ENCODE data around the gene ORC1. TPM values are rescaled to one million over a fixed set of nuclear protein-coding genes. Genes with fewer than 3 reads are reported as not detected.
A peak's percentile ranks its signal among the peaks of the same experiment; 100 is the strongest.

ORC1 gene
- 1 to 10 TPM; 5.9 to 7.7 (median 6.6) TPM for polyA plus RNA-seq (ENCODE audit: insufficient read length in 4 of 4)

DNA sequence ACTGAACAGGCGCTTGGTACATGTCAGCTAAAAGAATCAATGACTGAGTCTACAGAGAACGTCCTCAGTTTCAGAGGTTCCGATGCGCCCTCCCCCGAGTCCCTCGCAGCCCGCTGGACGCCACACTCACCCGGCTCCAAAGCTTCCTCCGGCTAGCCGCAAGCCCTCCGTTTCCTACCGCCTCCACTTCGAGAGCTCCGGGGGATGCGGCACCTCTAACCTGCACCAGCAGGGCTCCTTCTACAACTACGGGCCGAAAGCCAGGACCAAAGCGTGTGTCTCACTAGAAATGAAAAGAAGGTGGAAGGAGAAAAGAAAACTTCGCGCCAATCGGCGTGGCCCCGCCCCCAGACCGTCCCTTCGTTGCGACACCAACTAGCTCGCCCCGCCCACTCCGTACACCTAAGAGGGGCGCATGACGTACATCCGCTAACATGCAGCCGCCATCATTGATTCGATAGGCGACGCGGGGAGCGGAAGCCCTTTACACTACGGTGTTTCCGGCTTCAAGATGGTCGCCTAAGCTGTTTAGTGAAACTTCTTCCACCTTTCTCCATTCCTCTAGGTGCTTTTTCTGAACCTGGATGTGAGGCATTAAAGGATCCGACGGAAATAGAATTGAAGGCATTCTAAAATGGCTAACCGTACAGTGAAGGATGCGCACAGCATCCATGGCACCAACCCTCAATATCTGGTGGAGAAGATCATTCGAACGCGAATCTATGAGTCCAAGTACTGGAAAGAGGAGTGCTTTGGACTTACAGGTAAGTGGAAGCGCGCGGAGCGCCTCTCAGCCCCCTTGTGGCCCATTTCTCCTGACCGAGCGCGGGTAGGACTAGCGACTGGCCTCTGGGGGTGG is at the start of gene ORC1, which contains the start of gene PRPF38A:
ORC1 (minus strand) TSS at position 308 of the 859 bp plus-strand sequence. CDS start 2,200 bp downstream, outside the sequence.
PRPF38A (plus strand) TSS at position 487 of the 859 bp plus-strand sequence; CDS start at position 635, 148 bp downstream.
- DNase-seq (ENCODE audit: low read depth in 4 of 4, low spot score in 2 of 4) = peak; percentile 86 to 97 (median 90)

DNA sequence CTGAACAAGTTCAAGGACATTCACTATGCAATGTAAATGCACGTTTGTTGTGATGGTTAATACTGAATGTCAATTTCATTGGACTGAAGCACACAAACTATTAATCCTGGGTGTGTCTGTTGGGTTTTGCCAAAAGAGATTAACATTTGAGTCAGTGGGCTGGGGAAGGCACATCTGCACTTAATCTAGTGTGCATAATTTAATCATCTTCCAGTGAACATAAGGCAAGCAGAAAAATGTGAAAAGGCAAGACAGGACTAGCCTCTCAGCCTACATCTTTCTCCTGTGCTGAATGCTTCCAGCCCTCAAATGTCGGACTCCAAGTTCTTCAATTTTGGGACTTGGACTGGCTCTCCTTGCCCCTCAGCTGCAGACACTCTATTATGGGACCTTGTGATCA is 40.2 kb upstream of the ORC1 start:
- no peak for DNase-seq (ENCODE audit: low read depth in 4 of 4, low spot score in 2 of 4)

DNA sequence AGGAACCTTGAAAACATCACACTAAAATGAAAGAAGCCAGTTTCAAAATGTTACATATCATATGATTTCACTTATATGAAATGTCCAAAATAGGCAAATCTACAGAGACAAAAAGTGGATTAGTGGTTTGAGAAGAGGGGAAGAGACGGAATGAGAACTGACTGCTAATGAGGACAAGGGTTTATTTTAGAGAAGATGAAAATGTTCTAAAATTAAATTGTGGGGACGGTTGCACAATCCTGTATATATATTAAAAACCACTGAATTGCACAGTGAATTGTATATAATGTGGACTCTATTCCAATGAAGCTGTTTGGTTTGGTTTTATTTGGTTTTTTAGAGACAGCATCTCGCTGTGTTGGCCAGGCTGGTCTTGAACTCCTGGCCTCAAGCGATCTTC is 35.8 kb upstream of the ORC1 start:
- DNase-seq (ENCODE audit: low read depth in 4 of 4, low spot score in 2 of 4) = no peak

DNA sequence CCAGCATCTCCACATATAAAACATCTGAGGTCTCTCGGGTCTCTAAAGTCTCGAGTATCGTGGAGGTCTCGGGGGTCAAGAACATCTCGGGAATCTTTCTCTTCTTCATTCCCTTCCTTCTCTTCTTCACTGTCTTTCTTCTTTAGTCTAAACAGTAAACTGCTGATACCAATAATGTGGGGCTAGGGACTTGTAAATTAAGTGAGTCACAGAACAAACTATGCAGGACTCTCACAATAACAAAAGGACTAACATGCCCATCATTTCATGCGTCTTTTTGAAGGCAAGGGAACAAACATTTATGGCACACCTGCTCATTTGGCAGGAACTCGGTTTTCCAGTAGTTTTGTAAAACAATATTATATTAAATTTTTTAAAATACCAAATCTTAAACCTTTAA is 32.6 kb upstream of the ORC1 start:
- no peak for DNase-seq (ENCODE audit: low read depth in 4 of 4, low spot score in 2 of 4)

DNA sequence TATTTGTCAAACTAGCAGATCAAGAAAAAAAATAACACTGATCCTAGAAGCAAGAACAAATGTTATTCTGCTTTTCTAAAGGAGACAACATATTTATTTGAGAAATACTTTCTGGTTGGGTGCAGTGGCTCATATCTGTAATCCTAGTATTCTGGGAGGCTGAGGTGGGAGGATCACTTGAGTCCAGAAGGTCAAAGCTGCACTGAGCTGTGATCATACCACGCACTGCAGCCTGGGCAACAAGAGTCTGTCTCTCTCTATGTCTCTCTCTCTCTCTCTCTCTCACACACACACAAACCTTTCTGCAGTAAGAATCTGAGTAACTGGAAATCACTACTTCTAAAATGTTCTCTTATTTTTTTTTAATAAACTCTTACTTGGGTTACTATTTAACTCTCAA is 31.4 kb upstream of the ORC1 start:
- DNase-seq (ENCODE audit: low read depth in 4 of 4, low spot score in 2 of 4) = no peak

DNA sequence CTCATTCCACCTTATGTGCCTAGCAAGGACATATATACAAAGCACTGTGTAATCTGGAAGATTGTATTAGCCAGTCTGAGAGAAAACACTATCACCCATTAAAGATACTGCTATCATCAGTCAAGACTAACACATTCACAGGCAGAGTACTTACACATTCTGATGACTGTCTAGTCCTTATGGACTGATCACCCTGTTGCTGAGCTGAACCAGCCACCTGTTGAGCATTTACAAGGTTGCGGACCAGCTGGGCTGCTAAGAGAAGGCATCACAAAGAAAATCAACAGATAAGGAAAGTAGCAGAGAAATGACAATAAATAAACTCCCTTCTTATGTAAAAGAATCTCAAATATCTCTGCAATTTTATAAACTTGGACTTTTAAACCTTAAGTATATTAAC is 31.0 kb upstream of the ORC1 start:
- DNase-seq (ENCODE audit: low read depth in 4 of 4, low spot score in 2 of 4) = no peak

DNA sequence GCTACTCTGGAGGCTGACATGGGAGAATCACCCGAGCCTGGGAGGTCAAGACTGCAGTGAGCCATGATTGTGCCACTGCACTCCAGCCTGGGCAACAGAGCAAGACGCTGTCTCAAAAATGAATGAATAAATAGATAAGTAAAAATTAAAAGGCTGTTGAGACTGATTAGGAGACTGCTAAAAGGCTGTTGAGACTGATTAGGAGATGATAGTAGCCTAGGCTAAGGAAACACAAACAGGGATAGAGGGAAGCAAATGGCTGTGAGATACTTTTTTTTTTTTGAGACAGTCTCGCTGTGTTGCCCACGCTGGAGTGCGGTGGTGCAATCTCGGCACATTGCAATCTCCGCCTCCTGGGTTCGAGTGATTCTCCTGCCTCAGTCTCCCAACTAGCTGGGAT is 28.6 kb upstream of the ORC1 start:
- no peak for DNase-seq (ENCODE audit: low read depth in 4 of 4, low spot score in 2 of 4)

DNA sequence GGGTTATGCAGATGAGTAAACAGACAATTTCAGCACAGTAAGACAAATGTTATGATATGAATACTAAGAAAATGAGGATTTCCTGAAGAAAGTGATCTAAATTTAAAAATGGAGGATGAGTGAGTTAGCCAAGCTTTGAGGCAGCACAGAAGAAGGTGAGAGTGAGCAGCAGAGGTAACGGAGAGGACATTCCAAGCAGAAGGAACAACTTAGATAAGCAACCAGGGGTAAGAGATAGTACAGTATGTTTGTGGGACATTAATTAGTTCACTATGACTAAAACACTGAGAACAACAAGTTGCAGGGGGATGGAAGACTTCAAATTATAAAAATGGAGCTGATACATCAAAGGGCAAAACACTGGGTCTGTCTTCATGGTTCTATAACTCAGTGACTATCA is 22.9 kb upstream of the ORC1 start:
- DNase-seq (ENCODE audit: low read depth in 4 of 4, low spot score in 2 of 4) = no peak

DNA sequence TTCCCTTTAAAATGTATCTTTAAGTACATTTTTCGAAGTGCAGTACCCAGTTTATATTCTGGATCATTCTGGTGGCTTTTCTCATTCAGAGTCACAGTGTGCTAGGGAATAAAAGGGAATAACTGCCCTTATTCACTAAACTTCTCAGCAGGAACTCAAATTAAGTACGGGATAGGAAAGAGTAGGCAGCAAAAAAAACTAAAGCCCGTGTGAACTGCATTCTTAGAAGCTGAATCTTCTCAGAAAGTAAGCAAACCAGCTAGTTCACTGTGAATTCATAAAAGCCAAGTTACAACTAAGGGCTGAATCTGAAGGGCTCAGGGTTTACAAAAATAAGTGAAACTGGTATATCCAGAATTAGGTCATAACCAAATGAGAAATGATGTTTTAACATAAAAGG is 22.1 kb upstream of the ORC1 start:
- no peak for DNase-seq (ENCODE audit: low read depth in 4 of 4, low spot score in 2 of 4)

DNA sequence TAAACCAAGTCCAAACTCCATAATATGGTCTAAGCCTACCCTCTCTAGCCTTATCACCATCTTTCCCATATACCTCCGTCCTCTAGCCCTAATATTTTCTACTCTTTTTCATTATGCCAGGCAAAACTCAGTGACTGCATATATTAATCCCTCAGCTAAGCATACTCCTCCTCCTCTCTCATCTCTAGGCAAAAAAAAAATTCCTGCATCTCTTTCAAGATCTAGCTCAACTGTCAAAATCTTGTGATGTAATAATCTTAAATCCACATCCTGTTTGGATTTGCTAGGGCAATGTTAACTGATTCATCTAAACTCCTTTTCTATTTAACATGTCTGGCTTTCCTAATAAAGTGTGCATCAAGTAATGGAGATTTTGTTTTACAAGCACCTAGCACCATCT is 20.6 kb upstream of the ORC1 start:
- no peak for DNase-seq (ENCODE audit: low read depth in 4 of 4, low spot score in 2 of 4)

DNA sequence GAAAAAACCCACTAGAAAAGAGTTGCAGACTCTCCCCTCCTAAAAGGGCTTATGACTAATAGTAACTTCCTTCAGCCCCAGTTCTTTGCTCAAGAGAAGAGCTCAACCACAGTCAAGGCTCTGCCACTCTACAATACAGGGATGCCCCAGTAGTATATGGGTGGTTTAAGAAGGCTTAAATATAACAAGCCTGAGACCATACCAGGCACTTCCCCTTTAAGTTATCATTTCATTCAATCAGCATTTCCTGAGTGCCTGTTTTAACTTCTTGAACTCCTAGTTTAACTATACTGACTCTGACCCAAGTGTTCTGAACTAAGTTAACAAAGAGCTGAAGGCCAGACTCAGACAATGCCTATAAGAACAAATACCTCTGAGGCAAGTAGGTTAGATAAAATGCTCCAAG is 20.0 kb upstream of the ORC1 start:
- DNase-seq (ENCODE audit: low read depth in 4 of 4, low spot score in 2 of 4) = no peak

DNA sequence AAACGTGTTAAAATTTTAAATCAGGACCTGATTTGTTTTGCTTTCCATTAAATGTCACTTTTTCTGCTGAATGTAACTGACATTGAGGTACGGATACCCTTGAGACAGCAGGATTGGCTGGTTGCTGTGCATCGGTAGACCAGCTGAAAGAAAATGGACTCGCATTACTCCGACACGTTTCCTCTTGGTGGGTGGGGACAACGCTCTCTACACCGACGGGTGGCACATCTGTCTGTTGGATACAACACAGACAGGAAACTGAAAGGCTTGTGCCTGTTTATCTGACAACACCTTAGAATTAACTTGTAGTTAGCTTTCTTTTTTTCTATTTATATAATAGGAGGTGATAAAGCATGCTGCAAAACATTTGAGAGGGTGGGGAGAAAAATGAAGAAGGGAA is 19.5 kb upstream of the ORC1 start:
- DNase-seq (ENCODE audit: low read depth in 4 of 4, low spot score in 2 of 4) = no peak

DNA sequence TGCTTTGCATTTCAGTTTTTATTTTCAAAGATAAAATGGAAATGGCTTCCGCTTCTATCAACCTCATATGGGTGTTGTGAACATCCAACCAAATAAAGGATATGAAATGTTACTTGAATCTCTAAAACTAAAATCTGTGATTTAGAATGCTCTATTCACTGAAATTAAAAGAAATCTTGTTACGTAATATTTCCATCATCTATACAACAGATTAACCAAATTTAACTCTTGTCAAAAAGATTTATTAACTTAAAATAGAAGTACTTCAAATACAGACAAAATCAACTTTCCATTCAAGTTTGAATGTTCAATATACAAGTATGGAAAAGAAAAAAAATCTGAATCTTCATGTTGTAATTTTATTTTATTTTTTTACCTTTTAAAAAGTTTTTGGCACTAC is 18.8 kb upstream of the ORC1 start:
- DNase-seq (ENCODE audit: low read depth in 4 of 4, low spot score in 2 of 4) = no peak

DNA sequence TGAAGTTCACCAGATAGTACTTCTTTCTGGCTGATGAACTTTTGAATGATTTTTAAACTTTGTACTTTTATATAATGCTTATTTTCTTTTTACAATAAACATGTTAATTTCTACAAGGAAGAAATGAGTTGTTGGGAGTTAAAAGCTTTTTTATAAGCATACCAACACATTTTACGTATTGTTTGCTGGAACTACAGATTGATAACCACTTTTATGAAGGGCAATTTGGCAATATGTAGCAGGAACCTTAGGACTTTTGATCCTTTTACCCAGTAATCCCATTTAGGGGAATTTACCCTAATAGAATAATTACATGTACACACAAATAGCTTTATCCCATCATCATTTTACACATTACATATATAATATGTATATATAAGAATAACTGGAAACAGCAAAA is 16.5 kb upstream of the ORC1 start:
- no peak for DNase-seq (ENCODE audit: low read depth in 4 of 4, low spot score in 2 of 4)

DNA sequence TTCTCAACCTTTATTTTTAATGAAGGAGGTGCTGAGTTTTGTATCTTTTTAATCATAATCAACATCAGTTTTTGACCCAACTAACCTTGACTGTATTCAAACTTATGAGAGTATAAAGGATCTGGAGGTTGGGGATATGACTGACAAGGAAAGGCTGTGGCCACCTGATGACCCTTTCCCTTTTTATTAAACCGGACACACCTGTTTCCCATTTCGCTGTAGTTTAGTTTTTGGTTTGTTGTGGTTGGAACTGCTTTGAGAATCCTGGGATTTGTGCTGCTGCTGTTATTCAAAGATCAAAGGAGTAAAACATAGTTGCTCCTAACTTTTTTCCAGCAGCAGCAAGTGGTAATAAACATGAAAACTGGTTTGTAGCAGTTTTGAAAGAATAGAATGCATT is 12.6 kb upstream of the ORC1 start:
- DNase-seq (ENCODE audit: low read depth in 4 of 4, low spot score in 2 of 4) = no peak

DNA sequence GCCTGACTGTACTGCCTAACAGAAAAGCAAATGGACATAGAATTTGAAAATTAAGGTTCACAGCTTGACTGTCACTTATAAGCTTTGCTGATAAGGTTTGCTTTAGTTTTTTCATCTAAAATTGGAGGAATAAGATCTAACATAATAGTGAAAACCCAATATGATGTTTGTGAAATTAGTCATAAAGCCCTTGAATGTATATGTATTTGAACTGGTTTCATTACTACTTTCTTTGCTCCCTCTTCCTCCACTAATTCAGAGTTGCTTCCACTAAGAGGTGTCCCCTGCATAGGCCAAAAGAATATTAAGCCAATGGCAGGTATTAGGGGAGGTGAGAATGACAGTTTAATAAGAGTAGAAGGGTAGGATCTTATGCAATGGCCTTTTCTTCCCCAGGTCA is 10.7 kb upstream of the ORC1 start:
- DNase-seq (ENCODE audit: low read depth in 4 of 4, low spot score in 2 of 4) = no peak

DNA sequence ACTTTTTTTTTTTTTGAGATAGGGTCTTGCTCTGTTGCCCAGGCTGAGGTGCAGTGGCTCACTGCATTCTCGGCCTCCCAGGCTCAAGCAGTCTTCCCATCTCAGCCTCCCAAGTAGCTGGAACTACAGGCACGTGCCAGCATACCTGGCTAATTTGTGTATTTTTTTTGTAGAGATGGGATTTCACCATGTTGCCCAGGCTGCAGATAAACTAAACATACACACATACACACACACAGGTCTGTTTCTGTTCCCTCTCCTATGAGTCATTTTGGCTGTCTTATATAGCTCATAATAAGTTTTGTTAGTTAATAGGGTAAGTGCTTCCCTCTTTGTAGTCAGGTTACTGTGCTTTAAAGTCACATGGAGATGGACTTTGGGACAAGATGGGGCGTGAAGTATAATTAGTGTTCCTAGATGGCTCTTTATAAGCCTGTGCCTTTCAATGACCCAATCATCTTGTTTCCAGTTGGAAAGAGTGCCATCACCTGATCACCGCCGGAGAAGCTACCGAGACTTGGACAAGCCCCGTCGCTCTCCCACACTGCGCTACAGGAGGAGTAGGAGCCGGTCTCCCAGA is 9.3 kb upstream of the ORC1 start:
- no peak for DNase-seq (ENCODE audit: low read depth in 4 of 4, low spot score in 2 of 4)

DNA sequence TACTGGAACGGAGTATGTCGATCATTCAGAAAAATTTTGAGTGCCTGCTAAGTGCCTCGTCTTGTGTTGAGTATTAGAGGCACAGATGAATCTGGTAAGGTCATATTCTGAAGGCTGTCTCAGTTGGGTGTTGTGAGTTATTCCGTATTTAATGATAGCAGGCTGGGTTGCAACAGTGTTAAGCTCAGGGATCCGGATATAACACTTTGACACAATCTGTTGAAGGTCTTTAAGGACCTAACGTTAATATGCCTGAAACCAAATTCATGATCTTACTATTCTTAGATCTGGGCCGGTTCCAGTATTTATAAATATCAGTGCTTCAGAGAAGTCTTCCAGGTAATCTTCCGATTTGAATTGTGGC is 734 bp upstream of the ORC1 start:
- no peak for DNase-seq (ENCODE audit: low read depth in 4 of 4, low spot score in 2 of 4)

DNA sequence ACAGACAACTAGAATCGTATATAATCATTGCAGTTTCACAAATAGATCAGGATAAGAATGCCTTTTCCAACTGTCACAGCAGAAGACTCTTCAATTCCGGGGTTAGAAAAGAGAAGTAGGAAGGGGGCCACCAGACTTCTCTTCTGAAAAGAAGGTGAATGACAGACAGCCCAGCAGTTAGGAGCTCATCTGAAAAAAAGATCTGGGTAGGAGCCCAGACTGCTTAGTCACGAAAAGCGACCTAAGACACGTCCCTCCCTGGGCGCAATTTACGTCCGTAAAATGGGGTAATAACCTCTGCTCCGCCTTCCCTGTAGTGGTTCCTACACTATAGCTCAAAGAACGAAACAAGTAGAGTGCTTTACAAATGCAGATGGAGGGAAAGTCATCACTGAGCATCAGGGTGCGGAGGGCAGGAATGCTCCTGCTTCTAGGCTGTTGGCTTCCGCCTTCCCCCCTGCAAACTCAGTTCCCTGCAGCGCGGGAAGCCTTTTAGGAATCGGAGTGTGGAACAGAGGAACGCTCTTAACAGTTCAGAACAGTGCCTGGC is 582 bp downstream of the ORC1 start:
- DNase-seq (ENCODE audit: low read depth in 4 of 4, low spot score in 2 of 4) = peak in 1 of 4 donors; percentile 3

DNA sequence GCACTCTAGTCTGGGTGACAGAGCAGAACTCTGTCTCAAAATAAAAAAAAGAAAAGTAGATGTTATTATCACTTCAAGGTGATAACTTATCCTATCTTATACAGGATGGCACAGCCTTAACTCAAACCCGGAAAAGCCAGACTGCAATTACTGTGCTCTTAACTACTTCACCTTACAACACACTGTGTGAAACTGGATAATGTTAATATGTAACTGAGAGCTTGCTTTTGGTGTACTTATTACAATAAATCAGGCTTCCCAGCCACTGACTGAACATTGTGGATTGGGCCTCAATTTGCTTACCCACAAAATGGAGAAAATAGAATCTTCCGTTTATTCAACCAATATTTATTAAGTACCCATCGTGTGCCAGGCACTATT is 1.4 kb downstream of the ORC1 start:
- DNase-seq (ENCODE audit: low read depth in 4 of 4, low spot score in 2 of 4) = peak in 2 of 4 donors; percentile 2 to 9

DNA sequence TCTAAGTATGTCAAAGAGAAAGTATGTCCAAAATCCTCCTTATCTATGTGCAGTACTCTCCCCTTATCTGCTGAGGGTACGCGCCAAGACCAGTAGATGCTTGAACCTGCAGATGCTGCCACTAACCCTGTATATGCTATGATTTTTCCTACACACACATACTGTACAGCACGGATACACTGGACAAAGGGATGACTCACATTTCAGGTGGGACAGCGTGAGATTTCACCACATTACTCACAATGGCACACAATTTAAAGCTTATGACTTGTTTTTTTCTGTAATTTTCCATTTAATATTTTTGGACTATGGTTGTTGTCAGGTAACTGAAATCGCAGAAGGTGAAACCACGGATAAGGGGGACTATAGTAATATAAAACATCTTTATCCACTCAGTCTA is 4.1 kb downstream of the ORC1 start:
- no peak for DNase-seq (ENCODE audit: low read depth in 4 of 4, low spot score in 2 of 4)

DNA sequence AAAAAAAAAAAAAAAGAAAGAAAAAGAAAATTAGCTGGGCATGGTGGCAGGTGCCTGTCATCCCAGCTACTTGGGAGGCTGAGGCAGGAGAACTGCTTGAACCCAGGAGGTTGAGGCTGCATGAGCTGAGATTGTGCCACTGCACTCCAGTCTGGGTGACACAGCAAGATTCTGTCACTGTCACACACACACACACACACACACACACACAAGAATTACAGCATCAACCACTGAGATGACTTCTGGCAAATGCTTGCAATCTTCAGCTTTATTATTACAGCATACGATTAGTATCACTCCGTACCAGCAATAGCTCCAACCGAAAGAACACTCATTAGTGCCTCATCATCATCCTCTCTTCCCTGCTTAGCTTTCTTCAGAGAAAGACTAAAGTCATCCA is 4.6 kb downstream of the ORC1 start:
- DNase-seq (ENCODE audit: low read depth in 4 of 4, low spot score in 2 of 4) = no peak

Measured in left renal cortex interstitium (tissue), 4 donors.